GM19463 (cell line): ENCODE data around the gene UTP4.
"Not testable (repeated sequence)": the region's sequence is repeated elsewhere in the genome, so short reads cannot be mapped to it uniquely, and the experiment has no call there.

Experiments
- ATAC-seq: cut with Tn5 transposase; IDR thresholded peaks from one replicate; pipeline ENCODE4 v1.9.1; 2021; ENCODE audit warnings: mild to moderate bottlenecking, moderate library complexity; ENCODE audit not compliant: unreplicated experiment

UTP4 gene

GRCh38 chr16:69109486-69110270, 22.8 kb upstream of the UTP4 start:
- ATAC-seq = no peak

- ATAC-seq = no peak
Measured at GRCh38 chr16:69110406-69110805, 22.0 kb upstream of the UTP4 start.

- no peak for ATAC-seq
Measured at GRCh38 chr16:69111216-69111875, 21.1 kb upstream of the UTP4 start.

GRCh38 chr16:69111876-69112230, 20.6 kb upstream of the UTP4 start:
- no peak for ATAC-seq

DNA sequence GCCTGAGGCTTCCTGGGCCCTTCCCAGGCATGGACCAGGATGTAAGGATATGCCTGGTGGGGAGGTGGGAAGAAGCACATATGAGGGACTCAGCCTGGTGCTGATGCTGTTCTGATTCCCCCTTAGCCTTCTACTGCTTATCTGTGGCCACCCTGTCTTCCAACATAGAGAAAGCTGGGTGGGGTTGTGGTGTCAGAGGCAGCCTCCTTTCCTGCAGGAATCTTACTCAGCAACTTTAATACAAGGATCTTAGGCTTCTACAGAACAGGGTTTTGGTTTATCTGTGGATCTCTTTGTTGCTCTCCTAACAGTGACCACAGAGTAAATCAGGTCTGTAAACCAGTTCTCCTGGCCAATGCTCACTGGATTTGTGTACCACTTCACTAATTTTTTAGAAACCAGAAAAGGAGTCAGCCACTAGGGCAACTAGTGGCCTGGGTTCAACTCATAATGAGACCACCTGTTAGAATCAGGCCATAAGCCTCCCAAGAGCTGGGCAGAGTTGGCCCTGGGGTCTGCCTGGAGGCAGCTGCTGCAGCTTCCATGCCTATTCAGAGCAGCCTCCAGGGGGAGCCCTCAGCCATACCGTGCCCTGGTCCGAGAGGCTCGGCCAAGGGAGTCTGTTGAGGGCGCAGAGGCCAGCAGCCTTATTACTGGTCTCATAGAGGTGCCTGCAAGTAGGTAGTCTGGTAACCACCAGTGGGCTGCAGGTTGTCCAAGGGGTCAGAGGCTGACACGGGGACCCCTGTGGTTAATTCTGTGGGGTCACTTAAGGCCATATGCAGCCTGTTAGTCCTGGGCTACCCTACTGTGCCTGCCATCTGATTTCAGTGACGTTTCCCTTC, 19.9 kb upstream of the UTP4 start:
- ATAC-seq = peak; percentile 65

DNA sequence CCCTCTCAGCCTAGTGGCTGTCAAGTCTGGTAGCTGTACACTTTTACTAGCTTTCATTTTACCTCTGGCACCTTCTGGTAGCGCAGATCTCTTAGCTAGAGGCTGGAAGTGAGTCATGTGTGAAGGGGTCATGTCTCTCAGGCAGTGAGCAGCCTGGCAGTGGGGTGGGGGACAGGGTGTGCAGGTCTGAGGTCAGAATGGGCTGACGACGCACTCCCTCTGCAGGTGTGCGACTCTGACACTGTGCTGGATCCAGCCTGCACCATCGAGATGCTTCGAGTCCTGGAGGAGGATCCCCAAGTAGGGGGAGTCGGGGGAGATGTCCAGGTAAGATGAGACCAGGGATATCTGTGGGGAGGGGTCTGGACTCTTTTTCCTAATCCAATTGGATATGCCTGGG, 19.2 kb upstream of the UTP4 start:
- ATAC-seq = no peak

GRCh38 chr16:69114346-69114975, 18.0 kb upstream of the UTP4 start:
- ATAC-seq = no peak

- no peak for ATAC-seq
Measured at GRCh38 chr16:69114976-69115355, 17.5 kb upstream of the UTP4 start.

DNA sequence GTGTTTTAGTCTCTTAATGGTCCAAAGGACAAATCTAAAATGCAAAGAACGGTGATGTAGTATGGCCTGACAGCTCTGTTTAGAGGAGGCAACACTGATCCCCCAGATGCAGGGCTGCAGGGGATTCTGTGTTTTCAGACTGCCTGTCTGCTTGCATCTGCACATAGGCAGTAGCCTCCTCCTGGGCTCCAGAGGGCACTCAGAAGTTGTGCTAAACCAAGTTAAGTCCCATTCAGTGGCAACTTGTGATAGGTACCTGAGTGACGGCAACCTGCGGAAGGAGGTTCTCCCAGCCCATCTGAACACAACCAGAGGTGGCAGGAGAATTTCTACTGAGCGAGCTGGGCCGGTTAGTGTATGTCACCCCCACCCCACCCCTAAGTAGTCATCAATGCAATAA, 17.1 kb upstream of the UTP4 start:
- no peak for ATAC-seq

- ATAC-seq = no peak
Measured at GRCh38 chr16:69115837-69116236, 16.6 kb upstream of the UTP4 start.

DNA sequence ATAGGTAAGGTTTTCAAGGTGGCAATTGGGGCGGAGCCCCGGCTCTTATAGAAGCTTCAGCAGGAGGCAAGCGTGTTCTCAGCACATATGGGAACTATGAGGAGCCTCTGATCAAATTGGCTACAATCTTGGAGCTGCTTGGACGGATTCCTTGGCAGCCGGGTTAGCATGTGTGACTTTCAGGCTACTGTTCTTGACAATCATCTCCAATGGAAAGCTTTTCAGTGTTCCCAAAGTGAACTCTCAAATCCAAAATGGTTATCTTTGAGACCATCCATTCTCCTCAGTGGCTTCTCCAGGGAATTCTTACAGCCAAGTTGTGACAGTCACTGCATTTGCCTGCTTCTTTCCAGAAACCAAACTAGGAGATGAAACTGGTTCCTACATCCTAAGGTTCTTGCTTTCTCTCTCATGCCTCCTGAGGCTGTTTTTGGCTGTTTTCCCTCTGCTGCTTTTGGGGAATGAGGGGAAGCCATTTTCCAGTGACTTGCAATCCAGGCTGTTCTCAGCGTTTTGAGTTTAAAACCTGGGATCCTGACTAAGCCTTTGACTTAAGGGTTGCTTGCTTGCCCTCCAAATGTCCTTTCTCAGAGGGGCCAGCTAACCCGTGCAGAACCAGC, 16.1 kb upstream of the UTP4 start:
- ATAC-seq = no peak

DNA sequence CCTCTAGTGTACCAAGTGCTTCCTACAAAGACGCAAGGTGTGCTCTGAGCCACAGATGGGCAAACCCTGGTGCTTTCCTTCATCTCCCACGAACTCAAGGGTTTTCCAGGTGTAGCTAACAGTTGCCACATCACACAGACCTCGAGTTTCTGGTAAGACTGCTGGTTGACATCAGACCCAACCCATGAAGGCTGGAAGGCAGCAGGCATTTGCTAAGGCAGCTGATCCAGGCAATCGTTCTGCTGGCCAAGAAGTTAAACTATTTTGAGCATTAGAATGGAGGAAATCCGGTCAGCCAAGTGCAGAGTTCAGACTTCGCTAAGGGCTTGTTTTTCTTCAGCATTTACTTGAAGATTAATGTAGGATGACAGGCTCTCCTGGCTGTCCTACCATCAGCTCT, 15.5 kb upstream of the UTP4 start:
- ATAC-seq = no peak

- no peak for ATAC-seq
Measured at GRCh38 chr16:69118468-69118867, 14.0 kb upstream of the UTP4 start.

- no peak for ATAC-seq
Measured at GRCh38 chr16:69118994-69119393, 13.5 kb upstream of the UTP4 start.

DNA sequence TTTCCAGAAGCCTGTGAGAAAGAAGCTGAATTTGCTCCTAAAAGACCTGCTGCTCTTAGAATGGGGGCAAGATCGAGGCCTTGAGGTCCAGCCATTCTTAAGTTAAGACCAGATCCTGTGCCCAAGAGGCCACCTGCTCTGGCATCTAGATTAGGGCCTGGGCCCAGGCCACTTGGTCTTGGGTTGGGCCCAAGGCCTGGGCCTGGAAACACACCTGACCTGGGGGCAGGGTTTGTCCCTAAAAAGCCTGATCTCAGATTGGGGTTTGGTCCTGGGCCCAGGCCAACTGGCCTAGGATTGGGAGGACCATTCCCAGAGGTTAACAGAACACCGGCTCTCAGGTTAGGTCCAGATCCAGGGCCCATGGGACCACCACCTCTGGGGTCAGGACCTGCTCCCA, 12.9 kb upstream of the UTP4 start:
- ATAC-seq = no peak

GRCh38 chr16:69120096-69120664, 12.3 kb upstream of the UTP4 start:
- ATAC-seq = no peak

- no peak for ATAC-seq
Measured at GRCh38 chr16:69123910-69124309, 8.5 kb upstream of the UTP4 start.

DNA sequence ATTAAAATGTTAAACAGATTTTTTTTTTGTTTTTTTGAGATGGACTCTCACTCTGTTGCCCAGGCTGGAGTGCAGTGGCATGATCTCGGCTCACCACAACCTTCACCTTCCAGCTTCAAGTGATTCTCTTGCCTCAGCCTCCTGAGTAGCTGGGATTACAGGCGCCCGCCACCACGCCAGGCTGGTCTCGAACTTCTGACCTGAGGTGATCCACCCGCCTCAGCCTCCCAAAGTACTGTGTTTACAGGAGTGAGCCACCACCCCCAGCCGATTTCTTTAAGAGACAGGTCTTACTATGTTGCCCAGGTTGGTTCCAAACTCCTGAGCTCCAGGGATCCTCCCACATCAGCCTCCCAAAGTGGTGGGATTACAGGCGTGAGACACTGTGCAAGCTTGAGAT, 8.0 kb upstream of the UTP4 start:
- not testable (repeated sequence) for ATAC-seq

DNA sequence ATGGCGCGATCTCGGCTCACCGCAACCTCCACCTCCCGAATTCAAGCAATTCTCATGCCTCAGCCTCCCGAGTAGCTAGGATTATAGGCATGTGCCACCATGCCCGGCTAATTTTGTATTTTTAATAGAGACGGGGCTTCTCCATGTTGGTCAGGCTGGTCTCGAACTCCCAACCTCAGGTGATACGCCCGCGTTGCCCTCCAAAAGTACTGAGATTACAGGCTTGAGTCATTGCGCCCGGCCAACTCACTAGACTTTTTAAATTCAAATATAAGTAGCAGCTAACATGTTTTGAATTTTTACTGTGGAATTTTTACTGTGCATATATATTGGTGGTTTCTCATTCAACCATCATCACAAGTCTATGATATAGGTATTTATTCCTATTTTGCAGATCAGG, 7.5 kb upstream of the UTP4 start:
- ATAC-seq = not testable (repeated sequence)

DNA sequence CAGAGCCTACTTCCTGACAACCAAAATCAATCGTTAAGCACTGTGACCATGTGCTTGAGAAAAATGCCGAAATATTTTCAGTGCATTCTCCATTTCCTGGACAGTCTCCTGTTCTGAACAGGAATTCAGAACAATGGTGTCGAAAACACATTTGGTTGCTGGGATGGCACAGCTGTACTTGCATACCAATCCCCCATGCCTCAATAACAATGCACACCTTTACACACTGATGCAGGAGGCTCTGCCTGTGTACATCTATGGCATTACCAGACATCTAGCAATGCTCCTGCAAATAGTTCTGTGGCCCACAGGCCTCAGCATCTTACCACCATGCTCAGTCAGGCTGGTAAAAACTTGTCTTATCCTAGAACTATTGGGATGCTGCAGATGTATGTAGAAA, 6.2 kb upstream of the UTP4 start:
- ATAC-seq = no peak

GRCh38 chr16:69126801-69127200, 5.6 kb upstream of the UTP4 start:
- not testable (repeated sequence) for ATAC-seq
